ENCODE data around the gene HAND1.

The HAND1 gene

GRCh38 chr5:154477382-154478223 is 424 bp downstream of the HAND1 start:
- no CpG with 5 or more reads among the region's 68 CpGs for WGBS, 2 donors (ENCODE audit: extremely low coverage in 2 of 2, insufficient read length in 2 of 2, insufficient replicate concordance in 1 of 2)
- Histone ChIP-seq H2AK5ac (ENCODE audit: low read depth, low read length) (no peak overlapping the region), H2BK12ac (ENCODE audit: low read length) (no peak overlapping the region), H3K27ac (replicated peaks; ENCODE audit: low read length) (no peak overlapping the region), H3K9me3 (replicated peaks in 1 of 2; ENCODE audit: control insufficient read depth in 2 of 2, insufficient read depth in 1 of 2, low read depth in 1 of 2, low read length in 2 of 2) (no peaks in the 10 kb centered on the region), H3K14ac (ENCODE audit: low read length) (no peak overlapping the region), H4K8ac (ENCODE audit: low read depth, low read length) (no peak overlapping the region), H3K4me2 (ENCODE audit: insufficient read depth, low read length, poor library complexity, severe bottlenecking) (peak overlapping the region; percentile 76), H3K4me3 (ENCODE audit: low read length in 2 of 2) (peak overlapping the region in 1 of 2 donors; percentile 50), H2BK15ac (ENCODE audit: low read length) (peak overlapping the region; percentile 38), H2BK5ac (ENCODE audit: low read length) (no peak overlapping the region), H3K36me3 (replicated peaks in 1 of 2; ENCODE audit: control insufficient read depth in 2 of 2, insufficient read depth in 2 of 2, low read length in 2 of 2) (no peaks in the 10 kb centered on the region), H3K79me1 (ENCODE audit: low read depth, low read length) (no peaks in the 10 kb centered on the region), H2BK120ac (ENCODE audit: low read depth, low read length) (no peak overlapping the region), H3K4ac (ENCODE audit: low read length) (no peak overlapping the region), H3K9ac (ENCODE audit: low read depth, low read length, poor library complexity) (peak overlapping the region; percentile 73), H3K27me3 (ENCODE audit: control insufficient read depth in 3 of 3, insufficient read depth in 3 of 3, low read depth in 1 of 3, low read length in 3 of 3) (peaks cover 85 to 100% (median 99%) of the 10 kb centered on the region in 3 experiments), H2AFZ (ENCODE audit: low read length) (peak overlapping the region; percentile 79), H3K18ac (ENCODE audit: low read length) (peak overlapping the region; percentile 46), H4K91ac (ENCODE audit: low read depth, low read length, poor library complexity) (no peak overlapping the region), H3K4me1 (ENCODE audit: control insufficient read depth in 2 of 2, insufficient read depth in 1 of 2, low read depth in 1 of 2, low read length in 2 of 2) (peaks cover 8 to 10% of the 10 kb centered on the region in 2 donors), H3K23ac (ENCODE audit: low read depth, low read length, poor library complexity) (peak overlapping the region; percentile 62)
- DNase-seq (ENCODE audit: low spot score), result peak; percentile 48

GRCh38 chr5:154476354-154477205 is 1.4 kb downstream of the HAND1 start:
- Histone ChIP-seq H2BK120ac (ENCODE audit: low read depth, low read length) (no peak overlapping the region), H3K27me3 (ENCODE audit: control insufficient read depth in 3 of 3, insufficient read depth in 3 of 3, low read depth in 1 of 3, low read length in 3 of 3) (peaks cover 78 to 100% (median 92%) of the 10 kb centered on the region in 3 experiments), H3K14ac (ENCODE audit: low read length) (no peak overlapping the region), H3K4me1 (ENCODE audit: control insufficient read depth in 2 of 2, insufficient read depth in 1 of 2, low read depth in 1 of 2, low read length in 2 of 2) (peaks cover 8 to 10% of the 10 kb centered on the region in 2 donors), H3K4me3 (ENCODE audit: low read length in 2 of 2) (no peak overlapping the region), H2BK15ac (ENCODE audit: low read length) (peak overlapping the region; percentile 51), H3K36me3 (replicated peaks in 1 of 2; ENCODE audit: control insufficient read depth in 2 of 2, insufficient read depth in 2 of 2, low read length in 2 of 2) (no peaks in the 10 kb centered on the region), H3K27ac (replicated peaks; ENCODE audit: low read length) (no peak overlapping the region), H4K91ac (ENCODE audit: low read depth, low read length, poor library complexity) (no peak overlapping the region), H3K23ac (ENCODE audit: low read depth, low read length, poor library complexity) (no peak overlapping the region), H4K8ac (ENCODE audit: low read depth, low read length) (no peak overlapping the region), H2AFZ (ENCODE audit: low read length) (peak overlapping the region; percentile 78), H3K4me2 (ENCODE audit: insufficient read depth, low read length, poor library complexity, severe bottlenecking) (no peak overlapping the region), H3K79me1 (ENCODE audit: low read depth, low read length) (no peaks in the 10 kb centered on the region), H3K9ac (ENCODE audit: low read depth, low read length, poor library complexity) (no peak overlapping the region), H2AK5ac (ENCODE audit: low read depth, low read length) (peak overlapping the region; percentile 19), H2BK12ac (ENCODE audit: low read length) (no peak overlapping the region), H3K18ac (ENCODE audit: low read length) (peak overlapping the region; percentile 64), H3K9me3 (replicated peaks in 1 of 2; ENCODE audit: control insufficient read depth in 2 of 2, insufficient read depth in 1 of 2, low read depth in 1 of 2, low read length in 2 of 2) (no peaks in the 10 kb centered on the region), H3K4ac (ENCODE audit: low read length) (no peak overlapping the region), H2BK5ac (ENCODE audit: low read length) (no peak overlapping the region)
- no CpG with 5 or more reads among the region's 38 CpGs for WGBS, 2 donors (ENCODE audit: extremely low coverage in 2 of 2, insufficient read length in 2 of 2, insufficient replicate concordance in 1 of 2)
- DNase-seq (ENCODE audit: low spot score), result no peak

- Histone ChIP-seq H3K18ac (ENCODE audit: low read length) (peak overlapping the region; percentile 64), H3K14ac (ENCODE audit: low read length) (no peak overlapping the region), H3K27me3 (ENCODE audit: control insufficient read depth in 3 of 3, insufficient read depth in 3 of 3, low read depth in 1 of 3, low read length in 3 of 3) (peaks cover 74 to 100% (median 92%) of the 10 kb centered on the region in 3 experiments), H3K4me1 (ENCODE audit: control insufficient read depth in 2 of 2, insufficient read depth in 1 of 2, low read depth in 1 of 2, low read length in 2 of 2) (peaks cover 8 to 10% of the 10 kb centered on the region in 2 donors), H2BK5ac (ENCODE audit: low read length) (no peak overlapping the region), H3K36me3 (replicated peaks in 1 of 2; ENCODE audit: control insufficient read depth in 2 of 2, insufficient read depth in 2 of 2, low read length in 2 of 2) (no peaks in the 10 kb centered on the region), H2AFZ (ENCODE audit: low read length) (peak overlapping the region; percentile 78), H3K9ac (ENCODE audit: low read depth, low read length, poor library complexity) (no peak overlapping the region), H3K23ac (ENCODE audit: low read depth, low read length, poor library complexity) (no peak overlapping the region), H3K4me2 (ENCODE audit: insufficient read depth, low read length, poor library complexity, severe bottlenecking) (no peak overlapping the region), H2AK5ac (ENCODE audit: low read depth, low read length) (no peak overlapping the region), H2BK12ac (ENCODE audit: low read length) (no peak overlapping the region), H3K4me3 (ENCODE audit: low read length in 2 of 2) (no peak overlapping the region), H4K8ac (ENCODE audit: low read depth, low read length) (no peak overlapping the region), H3K79me1 (ENCODE audit: low read depth, low read length) (no peaks in the 10 kb centered on the region), H4K91ac (ENCODE audit: low read depth, low read length, poor library complexity) (no peak overlapping the region), H2BK15ac (ENCODE audit: low read length) (peak overlapping the region; percentile 51), H3K4ac (ENCODE audit: low read length) (no peak overlapping the region), H3K27ac (replicated peaks; ENCODE audit: low read length) (no peak overlapping the region), H3K9me3 (replicated peaks in 1 of 2; ENCODE audit: control insufficient read depth in 2 of 2, insufficient read depth in 1 of 2, low read depth in 1 of 2, low read length in 2 of 2) (no peaks in the 10 kb centered on the region), H2BK120ac (ENCODE audit: low read depth, low read length) (no peak overlapping the region)
- peak; percentile 38 for DNase-seq (ENCODE audit: low spot score)
- WGBS, 2 donors (ENCODE audit: extremely low coverage in 2 of 2, insufficient read length in 2 of 2, insufficient replicate concordance in 1 of 2), result no CpG with 5 or more reads among the region's 46 CpGs
Measured at GRCh38 chr5:154475591-154476353, 2.3 kb downstream of the HAND1 start.

Data from neuronal stem cell (in vitro differentiated cells).